Mesodermal cell (in vitro differentiated cells): Measurements from ENCODE around the gene PRDX2.
A peak's percentile ranks its signal among the peaks of the same experiment; 100 is the strongest.

Experiments used
- H3K27ac ChIP-seq: 2 replicates; pipeline ENCODE4 v1.7.0; 2013; ENCODE audit warnings: mild to moderate bottlenecking, low read depth, low read length, moderate library complexity; ENCODE audit not compliant: severe bottlenecking
- H3K36me3 ChIP-seq: 2 replicates; pipeline ENCODE4 v1.7.1; 2013; ENCODE audit warnings: mild to moderate bottlenecking, low read length, moderate library complexity; ENCODE audit not compliant: control insufficient read depth, insufficient read depth
- H3K4me1 ChIP-seq: one replicate; pipeline ENCODE4 v1.7.1; 2013; ENCODE audit warnings: mild to moderate bottlenecking, low read length; ENCODE audit not compliant: insufficient read depth, control insufficient read depth, poor library complexity, severe bottlenecking
- H3K4me3 ChIP-seq: 2 replicates; pipeline ENCODE4 v1.7.0; 2013; ENCODE audit warnings: low read length, control low read depth, mild to moderate bottlenecking; ENCODE audit not compliant: insufficient read depth, poor library complexity, severe bottlenecking; ENCODE audit errors: extremely low read depth
- H3K9me3 ChIP-seq: 2 replicates; pipeline ENCODE4 v1.7.1; 2013; ENCODE audit warnings: mild to moderate bottlenecking, low read length, moderate library complexity; ENCODE audit not compliant: control insufficient read depth
- WGBS, 2 experiments: methylation state at CpG; one replicate each; pipeline ENCODE4 v1.1.5; 2013; ENCODE audit warnings: missing lambda C conversion rate in 2 of 2; ENCODE audit not compliant: insufficient coverage in 2 of 2; 5-methylcytosine and 5-hydroxymethylcytosine counted together

The PRDX2 gene

GRCh38 chr19:12838182-12838885, 36.7 kb upstream of the PRDX2 start, which contains the start of gene MAST1:
TSS of gene MAST1 (plus strand) at chr19:12838515. CDS start at chr19:12838573, 58 bp downstream.
- Histone ChIP-seq H3K27ac (peak within 1 kb of the TSS; percentile 10), H3K4me3 (peak within 1 kb of the TSS; percentile 57), H3K9me3 (no peaks in the 10 kb centered on the region), H3K36me3 (no peaks in the 10 kb centered on the region), H3K4me1 (no peaks in the 10 kb centered on the region)
- WGBS, 2 experiments: 0 to 1% methylated on average over 38 to 39 of the region's 69 CpGs

GRCh38 chr19:12837225-12837624, 35.6 kb upstream of the PRDX2 start:
- no peaks in the 10 kb centered on the region for H3K36me3 ChIP-seq
- no peak overlapping the region for H3K4me3 ChIP-seq
- 80% methylated on average over 2 of the region's 4 CpGs for WGBS, 2 experiments
- H3K27ac ChIP-seq: no peak overlapping the region
- H3K4me1 ChIP-seq: peaks cover 2% of the 10 kb centered on the region
- H3K9me3 ChIP-seq: no peaks in the 10 kb centered on the region

GRCh38 chr19:12836529-12836863, 34.9 kb upstream of the PRDX2 start:
- H3K4me1 ChIP-seq: peaks cover 2% of the 10 kb centered on the region
- WGBS, 2 experiments: 7 to 23% methylated on average over 4 to 5 of the region's 6 CpGs
- no peak overlapping the region for H3K27ac ChIP-seq
- H3K36me3 ChIP-seq: no peaks in the 10 kb centered on the region
- H3K4me3 ChIP-seq: no peak overlapping the region
- no peaks in the 10 kb centered on the region for H3K9me3 ChIP-seq

- Histone ChIP-seq H3K4me3 (no peak overlapping the region), H3K27ac (no peak overlapping the region), H3K36me3 (no peaks in the 10 kb centered on the region), H3K9me3 (no peaks in the 10 kb centered on the region), H3K4me1 (peaks cover 2% of the 10 kb centered on the region)
- WGBS, 2 experiments: 22 to 27% methylated on average over 27 to 32 of the region's 39 CpGs
Observed at GRCh38 chr19:12834976-12835757, 33.6 kb upstream of the PRDX2 start.

GRCh38 chr19:12834566-12834943, 33.0 kb upstream of the PRDX2 start, which contains the start of gene RTBDN:
TSS of gene RTBDN (minus strand) at chr19:12834579. CDS start at chr19:12829979, 4,600 bp downstream.
- H3K27ac ChIP-seq: no peak within 1 kb of the TSS
- H3K9me3 ChIP-seq: no peaks in the 10 kb centered on the region
- 21 to 23% methylated on average over 12 to 15 of the region's 20 CpGs for WGBS, 2 experiments
- H3K4me3 ChIP-seq: peak within 1 kb of the TSS; percentile 58
- no peaks in the 10 kb centered on the region for H3K36me3 ChIP-seq
- peaks cover 2% of the 10 kb centered on the region for H3K4me1 ChIP-seq

GRCh38 chr19:12833738-12834565, 32.4 kb upstream of the PRDX2 start:
- no peaks in the 10 kb centered on the region for H3K36me3 ChIP-seq
- H3K4me3 ChIP-seq: peak overlapping the region; percentile 58
- no peaks in the 10 kb centered on the region for H3K9me3 ChIP-seq
- 0 to 1% methylated on average over 15 to 46 of the region's 87 CpGs for WGBS, 2 experiments
- no peak overlapping the region for H3K27ac ChIP-seq
- H3K4me1 ChIP-seq: peaks cover 2% of the 10 kb centered on the region

GRCh38 chr19:12833418-12833737, 31.8 kb upstream of the PRDX2 start:
- WGBS, 2 experiments: 17% methylated on average over 1 of the region's 5 CpGs; no CpG with 5 or more reads in 1 of the 2 experiments
- Histone ChIP-seq H3K27ac (no peak overlapping the region), H3K9me3 (no peaks in the 10 kb centered on the region), H3K4me1 (peaks cover 2% of the 10 kb centered on the region), H3K36me3 (no peaks in the 10 kb centered on the region), H3K4me3 (no peak overlapping the region)

- Histone ChIP-seq H3K27ac (no peak overlapping the region), H3K9me3 (no peaks in the 10 kb centered on the region), H3K36me3 (no peaks in the 10 kb centered on the region), H3K4me1 (peaks cover 2% of the 10 kb centered on the region), H3K4me3 (no peak overlapping the region)
- 31 to 32% methylated on average over 16 to 20 of the region's 23 CpGs for WGBS, 2 experiments
Observed at GRCh38 chr19:12828494-12828893, 26.9 kb upstream of the PRDX2 start.

GRCh38 chr19:12825254-12826131, 23.9 kb upstream of the PRDX2 start:
- no peaks in the 10 kb centered on the region for H3K4me1 ChIP-seq
- H3K9me3 ChIP-seq: no peaks in the 10 kb centered on the region
- H3K36me3 ChIP-seq: no peaks in the 10 kb centered on the region
- peak overlapping the region; percentile 21 for H3K4me3 ChIP-seq
- 5 to 8% methylated on average over 31 to 36 of the region's 46 CpGs for WGBS, 2 experiments
- no peak overlapping the region for H3K27ac ChIP-seq

- Histone ChIP-seq H3K9me3 (no peaks in the 10 kb centered on the region), H3K36me3 (no peaks in the 10 kb centered on the region), H3K27ac (no peak overlapping the region), H3K4me1 (no peaks in the 10 kb centered on the region), H3K4me3 (no peak overlapping the region)
- WGBS, 2 experiments: 90 to 100% methylated on average over 1 to 2 of the region's 2 CpGs
Observed at GRCh38 chr19:12821761-12822160, 20.2 kb upstream of the PRDX2 start.
